Measurements from ENCODE around the gene NUP58.

NUP58 gene

GRCh38 chr13:25380741-25381324 is 79.4 kb downstream of the NUP58 start:
- no peak overlapping the region for H3K4me3 ChIP-seq (ENCODE audit: low read depth in 1 of 2, low read length in 2 of 2)
- no peak overlapping the region for H3K9ac ChIP-seq (ENCODE audit: low read depth, low read length)
- no peak overlapping the region for H3K27ac ChIP-seq (ENCODE audit: low read length)
- TF ChIP-seq CTCF (IDR thresholded peaks at IDR 0.05; ENCODE audit: borderline replicate concordance, extremely low read depth, low read length, poor library complexity, severe bottlenecking): no peak
- no peak for TF ChIP-seq EZH2 (IDR thresholded peaks at IDR 0.05; ENCODE audit: borderline replicate concordance, low read depth, low read length, severe bottlenecking)
- H3K9me3 ChIP-seq (ENCODE audit: insufficient read depth, low read length, severe bottlenecking): no peaks in the 10 kb centered on the region
- DNase-seq: no peak
- no peak overlapping the region for H2AFZ ChIP-seq (ENCODE audit: low read depth, low read length)
- H4K20me1 ChIP-seq (ENCODE audit: insufficient read depth, low read length): no peaks in the 10 kb centered on the region
- no peaks in the 10 kb centered on the region for H3K79me2 ChIP-seq (ENCODE audit: insufficient read depth, low read length)
- no peak for ATAC-seq (ENCODE audit: insufficient read depth, low read depth)
- H3K36me3 ChIP-seq (ENCODE audit: insufficient read depth, low read length): no peaks in the 10 kb centered on the region
- H3K27me3 ChIP-seq (ENCODE audit: insufficient read depth, low read length, poor library complexity): peaks cover 15% of the 10 kb centered on the region
- H3K4me2 ChIP-seq (ENCODE audit: insufficient read depth, low read length): no peak overlapping the region
- no peaks in the 10 kb centered on the region for H3K4me1 ChIP-seq (ENCODE audit: insufficient read depth, low read length)

GRCh38 chr13:25384758-25385410 is 83.5 kb downstream of the NUP58 start:
- Histone ChIP-seq H3K9me3 (ENCODE audit: insufficient read depth, low read length, severe bottlenecking) (no peaks in the 10 kb centered on the region), H3K27ac (ENCODE audit: low read length) (no peak overlapping the region), H3K4me2 (ENCODE audit: insufficient read depth, low read length) (no peak overlapping the region), H3K4me1 (ENCODE audit: insufficient read depth, low read length) (no peaks in the 10 kb centered on the region), H3K36me3 (ENCODE audit: insufficient read depth, low read length) (no peaks in the 10 kb centered on the region), H3K9ac (ENCODE audit: low read depth, low read length) (no peak overlapping the region), H3K27me3 (ENCODE audit: insufficient read depth, low read length, poor library complexity) (peaks cover 15% of the 10 kb centered on the region), H3K4me3 (ENCODE audit: low read depth in 1 of 2, low read length in 2 of 2) (no peak overlapping the region), H4K20me1 (ENCODE audit: insufficient read depth, low read length) (no peaks in the 10 kb centered on the region), H2AFZ (ENCODE audit: low read depth, low read length) (no peak overlapping the region), H3K79me2 (ENCODE audit: insufficient read depth, low read length) (no peaks in the 10 kb centered on the region)
- no peak for ATAC-seq (ENCODE audit: insufficient read depth, low read depth)
- DNase-seq: no peak
- no peak for TF ChIP-seq CTCF (IDR thresholded peaks at IDR 0.05; ENCODE audit: borderline replicate concordance, extremely low read depth, low read length, poor library complexity, severe bottlenecking)
- no peak for TF ChIP-seq EZH2 (IDR thresholded peaks at IDR 0.05; ENCODE audit: borderline replicate concordance, low read depth, low read length, severe bottlenecking)

- H4K20me1 ChIP-seq (ENCODE audit: insufficient read depth, low read length): no peaks in the 10 kb centered on the region
- no peaks in the 10 kb centered on the region for H3K9me3 ChIP-seq (ENCODE audit: insufficient read depth, low read length, severe bottlenecking)
- DNase-seq (no peak), ATAC-seq (ENCODE audit: insufficient read depth, low read depth) (no peak)
- no peak overlapping the region for H3K4me3 ChIP-seq (ENCODE audit: low read depth in 1 of 2, low read length in 2 of 2)
- H3K36me3 ChIP-seq (ENCODE audit: insufficient read depth, low read length): no peaks in the 10 kb centered on the region
- H3K4me1 ChIP-seq (ENCODE audit: insufficient read depth, low read length): no peaks in the 10 kb centered on the region
- no peaks in the 10 kb centered on the region for H3K79me2 ChIP-seq (ENCODE audit: insufficient read depth, low read length)
- peaks cover 6% of the 10 kb centered on the region for H3K27me3 ChIP-seq (ENCODE audit: insufficient read depth, low read length, poor library complexity)
- H3K9ac ChIP-seq (ENCODE audit: low read depth, low read length): no peak overlapping the region
- H2AFZ ChIP-seq (ENCODE audit: low read depth, low read length): no peak overlapping the region
- H3K4me2 ChIP-seq (ENCODE audit: insufficient read depth, low read length): no peak overlapping the region
- no peak overlapping the region for H3K27ac ChIP-seq (ENCODE audit: low read length)
- TF ChIP-seq CTCF (IDR thresholded peaks at IDR 0.05; ENCODE audit: borderline replicate concordance, extremely low read depth, low read length, poor library complexity, severe bottlenecking) (no peak), EZH2 (IDR thresholded peaks at IDR 0.05; ENCODE audit: borderline replicate concordance, low read depth, low read length, severe bottlenecking) (no peak)
These were observed 90.5 kb downstream of the NUP58 start for GRCh38 chr13:25391932-25392331.
